Natural killer cell (primary cell): Measurements from ENCODE around the gene PPID. TPM values are rescaled to one million over a fixed set of nuclear protein-coding genes. Genes with fewer than 3 reads are reported as not detected.

Experiments used
- ATAC-seq, 3 donors: fragments of 150-1000 bp in 2 of 3; fragments of 200-7000 bp in 1 of 3; cut with Tn5 transposase; 1 replicate in 1 of 3; 2 replicates in 2 of 3; pipeline ENCODE4 v1.10.0; 2021; ENCODE audit warnings: mild to moderate bottlenecking in 2 of 3, moderate library complexity in 2 of 3
- DNase-seq, 2 donors: peaks; one replicate each; pipeline versions ENCODE4 v3.0.0 to v3.0.0-alpha.2; 2013 to 2021; ENCODE audit warnings: mixed read lengths in 1 of 2
- H3K27ac ChIP-seq: one replicate; pipeline ENCODE4 v1.5.1; 2013; ENCODE audit warnings: mild to moderate bottlenecking, low read length
- H3K27me3 ChIP-seq: one replicate; pipeline ENCODE4 v1.6.1; 2013; ENCODE audit warnings: low read length; ENCODE audit not compliant: control insufficient read depth, insufficient read depth
- H3K36me3 ChIP-seq: one replicate; pipeline ENCODE4 v1.6.1; 2013; ENCODE audit warnings: low read length; ENCODE audit not compliant: control insufficient read depth, insufficient read depth
- H3K4me1 ChIP-seq: one replicate; pipeline ENCODE4 v1.6.1; 2013; ENCODE audit warnings: low read length; ENCODE audit not compliant: control insufficient read depth, insufficient read depth
- H3K4me3 ChIP-seq: one replicate; pipeline ENCODE4 v1.5.1; 2013; ENCODE audit warnings: low read length
- H3K9me3 ChIP-seq: one replicate; pipeline ENCODE4 v1.6.1; 2013; ENCODE audit warnings: low read length; ENCODE audit not compliant: control insufficient read depth, insufficient read depth
- H3K27ac Mint-ChIP-seq, 2 donors: one replicate each; pipeline ENCODE4 v1.8.0; 2022; ENCODE audit warnings: mild to moderate bottlenecking in 2 of 2, mixed read lengths in 2 of 2, moderate library complexity in 1 of 2
- H3K27me3 Mint-ChIP-seq, 2 donors: one replicate each; pipeline ENCODE4 v1.8.0; 2022; ENCODE audit warnings: low read depth in 2 of 2, mixed read lengths in 2 of 2
- H3K36me3 Mint-ChIP-seq: one replicate; pipeline ENCODE4 v1.8.0; 2022; ENCODE audit warnings: mixed read lengths
- H3K4me1 Mint-ChIP-seq, 2 donors: one replicate each; pipeline ENCODE4 v1.8.0; 2022; ENCODE audit warnings: mixed read lengths in 2 of 2
- H3K4me3 Mint-ChIP-seq: one replicate; pipeline ENCODE4 v1.8.0; 2022; ENCODE audit warnings: mild to moderate bottlenecking, moderate library complexity, mixed read lengths
- H3K9me3 Mint-ChIP-seq, 2 donors: one replicate each; pipeline ENCODE4 v1.8.0; 2022; ENCODE audit warnings: mixed read lengths in 2 of 2
- CTCF ChIP-seq: fragments of 200-600 bp; IDR thresholded peaks from one replicate; pipeline ENCODE4 v1.8.0; 2022; ENCODE audit warnings: antibody characterized with exemption
- WGBS: methylation state at CpG from one replicate; pipeline ENCODE4 v1.1.7; 2013; ENCODE audit warnings: missing lambda C conversion rate; ENCODE audit not compliant: insufficient coverage; 5-methylcytosine and 5-hydroxymethylcytosine counted together
- intact Hi-C: fragments of 100-400 bp; cut with micrococcal nuclease; formaldehyde crosslinking; loops from one replicate; pipeline ENCODE4 v1.14.2; 2022
- total RNA-seq, 4 donors: library from RNA; stranded (reverse); fragments of 120-200 nt in 1 of 4; gene quantifications; one replicate each; pipeline versions ENCODE4 v1.2.3 to v1.2.4, GENCODE V29; 2013 to 2022

The PPID gene
- total RNA-seq, 3 donors from 2014 or later (not counting 1 experiment from before 2014, with no cell fraction given): 21.5 to 30.7 (median 21.8) TPM

GRCh38 chr4:158671665-158671914 is 51.6 kb downstream of the PPID start, which contains the start of gene C4orf46:
C4orf46 (minus strand) TSS chr4:158671887; CDS start chr4:158671801, 86 bp downstream.
- no peaks in the 10 kb centered on the region for H3K9me3 Mint-ChIP-seq
- H3K27ac Mint-ChIP-seq: peak within 1 kb of the TSS; percentile 93 to 99
- under 1% methylated on average over 20 of the region's 20 CpGs for WGBS
- H3K27ac ChIP-seq: peak within 1 kb of the TSS; percentile 98
- H3K4me1 Mint-ChIP-seq: peaks cover 19 to 20% of the 10 kb centered on the region in 2 donors
- no peaks in the 10 kb centered on the region for H3K36me3 Mint-ChIP-seq
- H3K27me3 Mint-ChIP-seq: no peaks in the 10 kb centered on the region
- H3K4me3 Mint-ChIP-seq: peak within 1 kb of the TSS; percentile 97
- ATAC-seq (peak in 2 of 3 donors; percentile 3 to 7), DNase-seq (no peak)
- peak within 1 kb of the TSS; percentile 69 for H3K4me3 ChIP-seq
- no peaks in the 10 kb centered on the region for H3K36me3 ChIP-seq
- H3K27me3 ChIP-seq: no peaks in the 10 kb centered on the region
- intact Hi-C loops: loop anchor here (2.0 to 5.0 kb wide), 2 partner anchors 97 to 141 kb away; partner anchors contain the start of gene FNIP2
- no peaks in the 10 kb centered on the region for H3K9me3 ChIP-seq
- H3K4me1 ChIP-seq: peaks cover 16% of the 10 kb centered on the region
- TF ChIP-seq CTCF: no peak

GRCh38 chr4:158670975-158671664 is 52.1 kb downstream of the PPID start:
- no peaks in the 10 kb centered on the region for H3K36me3 Mint-ChIP-seq
- intact Hi-C loops: loop anchor here (2.0 to 5.0 kb wide), 2 partner anchors 98 to 141 kb away; partner anchors contain the start of gene FNIP2

GRCh38 chr4:158669310-158669709 is 53.9 kb downstream of the PPID start:
- 83% methylated on average over 7 of the region's 7 CpGs for WGBS
- no peak overlapping the region for H3K27ac ChIP-seq
- Mint-ChIP-seq H3K36me3 (no peaks in the 10 kb centered on the region), H3K4me1 (peaks cover 19 to 20% of the 10 kb centered on the region in 2 donors), H3K27me3 (no peaks in the 10 kb centered on the region), H3K4me3 (peak overlapping the region; percentile 13), H3K27ac (no peak overlapping the region), H3K9me3 (no peaks in the 10 kb centered on the region)
- H3K27me3 ChIP-seq: no peaks in the 10 kb centered on the region
- H3K36me3 ChIP-seq: no peaks in the 10 kb centered on the region
- intact Hi-C loops: no loop called here
- no peaks in the 10 kb centered on the region for H3K9me3 ChIP-seq
- peaks cover 16% of the 10 kb centered on the region for H3K4me1 ChIP-seq
- no peak for ATAC-seq
- no peak for TF ChIP-seq CTCF
- no peak overlapping the region for H3K4me3 ChIP-seq
- no peak for DNase-seq

More at GRCh38 chr4:158670975-158671664, 52.1 kb downstream of the PPID start:
- Histone ChIP-seq H3K27me3 (no peaks in the 10 kb centered on the region), H3K4me1 (peaks cover 16% of the 10 kb centered on the region), H3K4me3 (peak overlapping the region; percentile 69), H3K27ac (peak overlapping the region; percentile 98), H3K36me3 (no peaks in the 10 kb centered on the region), H3K9me3 (no peaks in the 10 kb centered on the region)
- Mint-ChIP-seq H3K4me1 (peaks cover 19 to 20% of the 10 kb centered on the region in 2 donors), H3K27ac (peak overlapping the region; percentile 93 to 99), H3K9me3 (no peaks in the 10 kb centered on the region), H3K4me3 (peak overlapping the region; percentile 97), H3K27me3 (no peaks in the 10 kb centered on the region)
- TF ChIP-seq CTCF: no peak
- DNase-seq (peak in 1 of 2 donors; percentile 84), ATAC-seq (peak; percentile 30 to 50 (median 36))
- WGBS: under 1% methylated on average over 31 of the region's 35 CpGs
